ENCODE results near the gene AVL9.
"Not testable (repeated sequence)": the region's sequence is repeated elsewhere in the genome, so short reads cannot be mapped to it uniquely, and the experiment has no call there.

AVL9 gene

DNA sequence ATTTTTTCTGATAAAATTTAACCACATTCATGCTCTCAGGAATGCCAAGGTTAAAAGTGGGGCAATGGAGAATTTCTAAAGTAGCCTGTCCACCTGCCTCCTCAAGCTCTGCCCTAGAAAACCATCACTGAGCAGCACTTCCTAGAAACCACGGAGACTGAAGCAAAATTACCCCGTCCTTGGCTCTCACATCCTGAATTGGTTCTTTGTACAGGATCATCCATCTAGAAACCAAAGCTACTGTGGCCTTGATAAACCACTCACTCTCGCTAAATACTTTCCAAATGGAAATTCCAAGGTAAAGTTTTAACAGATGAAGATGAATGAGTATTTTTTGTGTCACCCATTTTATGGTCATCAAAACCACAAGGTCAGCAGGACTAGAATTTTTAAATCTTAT, 96.6 kb downstream of the AVL9 start:
- DNase-seq: no peak

DNA sequence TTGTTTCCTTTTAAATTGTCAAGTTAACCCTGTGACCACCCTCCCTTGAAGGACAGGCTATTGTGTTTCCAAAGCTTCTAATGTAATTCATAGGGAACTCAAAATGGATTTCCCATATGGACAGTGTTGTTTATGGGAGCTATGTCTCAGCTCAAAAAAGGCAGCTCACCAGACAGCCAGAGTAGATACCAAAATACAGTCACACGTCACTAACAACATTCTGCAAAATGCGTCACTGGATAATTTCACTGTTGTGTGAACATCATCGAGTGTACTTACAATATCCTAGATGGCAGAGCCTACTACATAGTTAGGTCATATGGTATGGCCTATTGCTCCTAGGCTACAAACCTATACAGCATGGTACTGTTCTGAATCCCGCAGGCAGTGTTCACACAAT, 97.4 kb downstream of the AVL9 start:
- DNase-seq: no peak

DNA sequence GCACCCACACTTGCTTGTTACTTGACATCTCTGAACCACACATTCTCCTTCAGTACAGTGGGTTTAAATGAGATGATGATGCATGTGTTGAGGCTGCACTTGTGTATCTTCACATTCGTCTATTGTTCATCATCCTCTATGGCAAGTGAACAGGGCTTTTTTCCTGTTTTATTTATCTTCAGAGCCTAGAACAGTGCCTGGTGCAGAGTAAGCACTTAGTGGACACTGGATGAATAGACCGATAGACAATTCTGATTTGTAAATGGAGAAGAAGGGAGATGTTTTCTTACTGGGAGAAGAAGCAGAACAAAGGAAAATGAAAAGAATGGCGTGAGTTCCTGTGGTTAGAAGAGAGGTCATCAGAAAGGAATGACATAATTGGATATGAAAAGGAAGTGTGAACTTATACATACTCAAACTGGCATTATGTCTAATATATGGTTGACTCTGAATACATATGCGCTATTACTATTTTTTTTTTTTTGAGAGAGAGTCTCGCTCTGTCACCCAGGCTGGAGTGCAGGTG, 99.7 kb downstream of the AVL9 start:
- no peak for DNase-seq

DNA sequence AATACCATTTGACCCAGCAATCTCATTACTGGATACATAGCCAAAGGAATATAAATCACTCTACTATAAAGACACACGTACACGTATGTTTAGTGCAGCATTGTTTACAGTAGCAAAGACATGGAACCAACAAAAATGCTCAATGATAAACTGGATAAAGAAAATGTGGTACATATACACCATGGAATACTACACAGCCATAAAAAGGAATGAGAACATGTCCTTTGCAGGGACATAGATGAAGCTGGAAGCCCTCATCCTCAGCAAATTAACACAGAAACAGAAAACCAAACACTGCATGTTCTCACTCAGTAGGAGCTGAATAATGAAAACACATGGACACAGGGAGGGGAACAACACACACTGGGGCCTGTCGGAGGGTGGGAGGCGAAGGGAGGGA, 105.9 kb downstream of the AVL9 start:
- DNase-seq: not testable (repeated sequence)

DNA sequence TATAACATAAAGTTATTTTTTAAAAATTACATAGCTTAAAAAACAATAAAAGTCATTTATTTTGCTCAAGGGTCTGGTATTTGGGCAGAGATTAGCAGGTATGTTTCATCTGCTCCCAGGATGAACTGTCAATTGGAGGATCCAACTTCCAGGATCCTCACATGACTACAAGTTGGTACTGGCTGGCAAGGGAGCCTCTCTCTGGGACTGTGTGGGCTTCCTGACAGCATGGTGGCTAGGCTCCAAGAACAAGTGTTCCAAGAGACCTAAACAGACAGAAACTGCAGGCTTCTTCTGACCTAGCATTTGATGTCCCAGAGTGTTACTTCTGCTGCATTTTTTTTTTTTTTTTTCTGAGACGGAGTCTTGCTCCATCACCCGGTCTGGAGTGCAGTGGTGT, 107.2 kb downstream of the AVL9 start:
- DNase-seq: no peak

DNA sequence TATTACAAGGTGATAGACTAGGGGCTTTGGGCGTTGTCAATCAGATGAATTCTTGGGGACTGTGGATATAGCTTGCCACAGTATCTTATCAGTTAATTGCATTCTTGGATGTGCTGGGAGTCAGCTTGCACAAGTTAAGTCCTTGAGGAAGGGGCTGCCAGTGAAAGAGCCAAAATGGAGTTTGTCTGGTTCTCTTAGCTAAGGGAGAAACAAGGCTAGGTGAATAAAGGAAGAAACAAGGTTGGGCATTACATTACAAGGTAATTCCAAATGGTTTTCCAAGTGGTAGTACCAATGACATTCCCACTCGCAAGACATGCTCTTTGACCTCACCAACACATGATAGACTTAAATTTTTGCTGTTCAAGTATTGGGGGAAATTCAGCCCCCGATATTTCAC, 108.2 kb downstream of the AVL9 start:
- DNase-seq: not testable (repeated sequence)

DNA sequence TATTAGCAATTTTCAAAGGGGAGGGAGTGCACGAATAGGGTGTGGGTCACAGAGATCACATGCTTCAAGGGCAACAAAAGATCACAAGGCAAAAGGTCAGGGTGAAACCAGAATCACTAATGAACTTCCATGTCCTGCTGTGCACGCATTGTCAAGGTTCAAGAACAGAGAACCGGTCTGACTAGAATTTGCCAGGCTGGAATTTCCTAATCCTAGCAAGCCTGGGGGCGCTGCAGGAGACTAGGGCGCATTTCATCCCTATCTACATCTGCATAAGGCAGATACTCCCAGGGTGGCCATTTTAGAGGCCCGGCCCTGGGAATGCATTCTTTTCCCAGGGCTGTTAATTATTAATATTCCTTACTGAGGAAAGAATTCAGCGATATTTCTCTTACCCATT, 108.8 kb downstream of the AVL9 start:
- not testable (repeated sequence) for DNase-seq

DNA sequence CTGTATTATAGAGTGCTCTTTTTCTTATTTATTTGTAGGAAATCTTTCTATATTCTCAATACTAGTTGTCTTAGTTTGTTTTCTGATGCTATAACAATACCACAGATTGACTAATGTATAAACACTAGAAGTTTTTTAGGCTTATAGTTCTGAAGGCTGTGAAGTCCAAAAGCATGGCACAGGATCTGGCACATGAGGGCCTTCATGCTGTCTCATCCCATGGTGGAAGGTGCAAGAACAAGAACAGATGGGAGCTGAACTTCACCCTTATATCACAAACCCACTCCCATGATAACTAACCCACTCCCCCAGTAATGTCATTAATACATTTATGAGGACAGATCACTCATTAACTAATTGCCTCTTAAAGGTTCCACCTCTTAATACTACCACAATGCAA, 109.7 kb downstream of the AVL9 start:
- no peak for DNase-seq

DNA sequence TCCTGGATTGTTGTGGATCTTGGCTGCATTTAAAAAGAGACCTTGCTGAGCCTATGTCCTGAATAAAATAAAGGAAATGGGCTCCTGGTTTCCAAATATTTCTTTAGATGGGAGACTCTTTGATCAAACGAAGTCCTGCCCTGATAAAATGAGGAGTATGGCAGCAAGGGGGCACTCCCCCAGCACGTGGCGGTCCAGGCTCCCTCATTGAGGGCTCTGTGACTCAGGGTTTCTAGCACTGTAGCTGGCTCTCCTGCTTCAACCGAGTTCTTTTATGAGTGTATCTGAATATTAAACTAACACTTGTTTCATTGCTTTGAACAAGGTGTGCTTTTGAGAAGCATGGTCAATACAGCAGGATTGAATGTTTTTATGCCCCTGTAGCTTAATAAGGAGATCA, 114.2 kb downstream of the AVL9 start:
- no peak for DNase-seq

DNA sequence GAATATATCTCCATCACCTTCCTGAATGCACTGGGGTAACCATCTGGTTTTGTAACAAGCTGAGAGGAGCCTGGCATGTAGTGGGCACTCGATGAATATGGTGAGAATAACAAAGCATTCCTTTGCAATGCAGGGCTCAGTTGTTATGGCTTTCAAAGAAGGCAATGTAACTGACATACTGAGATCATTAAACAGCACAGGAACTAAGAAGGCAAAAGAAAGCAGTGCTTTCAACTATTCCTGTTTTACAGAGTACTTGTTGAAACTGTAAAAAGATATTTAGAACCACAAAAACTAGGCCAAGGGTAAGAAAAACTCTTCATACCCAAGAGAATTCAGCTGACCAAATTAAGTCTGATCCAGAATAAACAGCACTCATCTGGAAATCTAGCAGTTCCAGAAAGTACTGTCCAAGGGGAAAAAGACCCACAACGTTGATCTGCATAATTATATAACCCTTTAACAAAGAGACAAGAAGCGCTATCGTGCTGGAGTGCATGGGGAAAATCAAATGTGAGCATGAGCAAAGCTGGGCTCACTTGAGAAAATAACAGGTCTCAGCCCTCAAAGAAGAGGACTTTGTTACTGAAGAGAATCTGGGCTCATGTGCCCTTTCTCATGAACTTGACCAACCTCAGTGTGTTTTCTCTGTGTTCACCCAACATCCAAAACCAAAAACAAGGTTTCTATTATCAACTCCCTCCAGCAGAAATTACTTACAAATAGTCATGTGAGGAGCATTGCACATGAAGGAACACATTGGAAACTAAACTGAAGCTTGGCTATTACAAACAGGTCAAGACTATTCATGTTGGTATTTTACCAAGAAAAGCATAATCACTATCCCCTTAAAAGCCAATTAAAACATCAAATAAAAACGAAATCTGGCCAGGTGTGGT, 116.2 kb downstream of the AVL9 start:
- DNase-seq: no peak

DNA sequence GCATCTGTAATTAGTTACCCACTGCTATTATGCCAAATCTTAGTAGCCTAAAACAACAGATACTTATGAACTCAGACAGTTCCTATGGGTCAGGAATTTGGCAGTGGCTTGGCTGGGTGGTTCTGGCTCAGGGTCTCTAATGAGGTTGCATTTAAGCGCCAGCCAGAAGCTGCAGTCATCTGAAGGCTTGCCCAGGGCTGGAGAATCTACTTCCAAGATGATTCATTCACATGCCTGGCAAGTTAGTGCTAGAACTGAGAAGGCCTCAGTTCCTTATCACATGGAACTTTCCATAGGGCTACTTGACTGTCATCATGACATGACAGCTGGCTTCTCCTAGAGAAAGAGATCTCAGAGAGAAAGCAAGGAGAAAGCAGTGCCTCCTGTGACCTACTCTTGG, 121.3 kb downstream of the AVL9 start:
- DNase-seq: no peak

DNA sequence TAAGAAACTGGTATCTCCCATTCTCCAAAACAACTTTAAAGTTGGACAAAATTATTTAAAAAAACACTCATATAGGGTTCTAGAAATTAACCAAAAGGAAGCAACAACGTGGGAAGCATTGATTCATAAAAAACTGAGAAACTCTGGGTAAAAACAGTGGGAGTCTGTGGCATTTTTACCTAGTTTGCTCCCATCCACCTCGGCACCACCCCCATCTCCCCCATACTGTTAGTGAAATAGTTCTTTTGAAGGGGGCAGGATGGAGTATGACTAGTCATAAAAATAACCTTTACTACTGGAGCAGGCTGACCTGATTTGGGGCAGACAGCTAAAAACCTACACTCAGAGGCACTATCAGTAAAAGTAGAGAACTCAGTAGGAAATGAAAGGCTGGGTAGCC, 123.2 kb downstream of the AVL9 start:
- peak; percentile 14 for DNase-seq

DNA sequence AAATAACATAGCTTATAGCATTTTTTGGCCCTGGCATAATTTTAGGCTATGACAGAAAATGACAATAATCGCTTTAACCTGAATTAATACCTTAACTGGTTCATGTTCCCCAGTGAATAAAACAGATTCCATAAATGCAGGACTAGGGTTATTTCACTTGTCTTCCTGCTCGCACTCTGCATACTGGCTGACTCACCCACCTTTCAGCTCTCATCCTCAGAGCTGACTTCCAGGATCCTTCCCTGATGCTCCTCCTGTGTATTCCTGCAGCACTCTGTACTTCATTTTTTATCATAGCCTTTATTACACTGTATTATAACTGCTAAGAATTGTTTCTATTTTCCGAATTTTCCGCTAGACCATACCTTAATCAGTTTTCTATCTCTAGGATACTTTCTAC, 123.7 kb downstream of the AVL9 start:
- no peak for DNase-seq

DNA sequence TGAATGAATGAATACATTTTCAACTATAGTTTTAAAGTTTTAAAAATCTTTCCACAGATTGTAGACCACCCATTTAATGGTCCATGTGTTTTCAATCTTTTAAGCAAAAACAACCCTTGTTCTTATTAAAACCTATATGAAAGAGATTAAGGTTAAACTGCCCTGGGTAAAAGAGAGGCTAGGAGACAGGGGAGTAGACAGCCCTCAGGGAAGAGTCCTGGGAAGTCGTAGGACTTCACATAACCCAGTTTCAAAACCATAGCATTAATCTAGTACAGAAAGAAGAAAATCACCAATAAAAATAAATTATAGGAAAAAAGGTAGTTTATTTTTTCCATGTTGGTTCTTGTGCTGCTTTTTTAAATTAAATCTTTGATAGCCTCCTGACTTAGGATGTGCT, 124.1 kb downstream of the AVL9 start:
- DNase-seq: not testable (repeated sequence)

DNA sequence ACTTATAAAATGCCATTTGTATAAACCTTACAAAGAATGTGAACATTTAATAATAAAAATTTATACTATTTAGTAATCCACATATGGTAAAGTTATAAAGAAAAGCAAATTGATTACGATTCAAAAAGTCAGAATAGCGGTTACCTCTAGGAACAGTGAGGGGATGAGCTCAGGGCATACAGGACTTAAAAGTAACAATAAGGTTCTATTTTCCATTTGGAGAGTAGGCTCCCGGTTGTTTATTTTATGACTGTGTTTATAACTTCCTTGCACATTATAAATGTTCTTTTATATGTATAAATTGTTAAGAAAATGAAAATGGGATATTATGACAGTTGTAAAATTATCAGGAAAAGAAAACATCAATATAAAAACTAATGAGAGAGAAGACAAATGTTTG, 135.7 kb downstream of the AVL9 start:
- no peak for DNase-seq

DNA sequence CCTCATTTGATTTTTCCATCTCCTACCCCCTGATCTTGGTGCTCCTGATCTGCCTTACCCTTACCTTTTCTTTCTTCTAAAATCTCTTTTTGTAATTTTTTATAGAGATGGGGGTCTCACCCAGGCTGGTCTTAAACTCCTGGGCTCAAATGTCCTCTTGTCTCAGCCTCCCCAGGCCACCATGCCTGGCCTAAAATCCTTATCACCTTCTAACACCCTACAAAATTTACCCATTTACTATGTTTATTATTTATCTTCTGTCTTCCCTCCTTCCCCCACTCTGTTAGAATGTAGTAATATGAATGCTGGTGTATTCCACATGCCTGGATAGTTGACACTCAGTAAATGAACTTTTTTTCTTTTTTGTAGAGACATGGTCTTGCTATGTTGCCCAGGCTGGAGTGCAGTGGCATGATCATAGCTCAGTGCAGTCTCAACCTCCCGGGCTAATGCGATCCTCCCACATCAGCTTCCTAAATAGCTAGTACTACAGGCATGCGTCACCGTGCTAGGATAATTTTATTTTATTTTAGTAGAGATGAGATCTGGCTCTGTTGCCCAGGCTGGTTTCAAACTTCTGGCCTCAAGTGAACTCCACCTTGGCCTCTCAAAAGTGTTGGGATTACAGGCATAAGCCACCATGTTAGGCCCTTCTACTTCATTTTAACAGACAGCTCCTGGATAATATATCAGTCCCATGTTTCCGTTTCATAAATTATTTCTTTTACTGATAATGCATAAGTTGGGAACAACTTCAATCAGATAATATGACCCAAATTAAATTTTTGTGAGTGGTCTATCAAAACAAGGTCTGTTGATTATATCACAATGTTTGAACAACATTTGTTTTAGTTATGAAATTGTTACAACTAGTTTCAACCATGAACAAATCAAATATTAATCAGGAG, 136.6 kb downstream of the AVL9 start:
- DNase-seq: not testable (repeated sequence)

DNA sequence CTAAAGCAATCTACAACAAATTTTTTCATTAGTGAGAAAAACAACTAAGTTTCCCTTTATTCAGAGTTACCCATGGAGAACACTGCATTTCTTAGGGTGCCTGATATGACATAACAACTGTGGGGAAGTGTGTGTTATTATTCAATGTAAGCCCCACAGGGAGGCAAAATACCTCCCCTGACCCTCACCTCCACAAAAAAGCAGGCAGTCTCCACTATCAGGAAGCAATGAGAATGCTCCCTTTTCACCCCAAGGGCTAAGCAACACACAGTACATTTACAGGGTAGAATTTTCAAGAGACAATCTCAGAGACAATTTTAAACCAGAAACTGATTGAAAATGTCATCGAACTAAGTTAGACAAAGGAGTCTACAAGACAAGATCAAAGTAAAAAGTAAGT, 138.2 kb downstream of the AVL9 start:
- not testable (repeated sequence) for DNase-seq

DNA sequence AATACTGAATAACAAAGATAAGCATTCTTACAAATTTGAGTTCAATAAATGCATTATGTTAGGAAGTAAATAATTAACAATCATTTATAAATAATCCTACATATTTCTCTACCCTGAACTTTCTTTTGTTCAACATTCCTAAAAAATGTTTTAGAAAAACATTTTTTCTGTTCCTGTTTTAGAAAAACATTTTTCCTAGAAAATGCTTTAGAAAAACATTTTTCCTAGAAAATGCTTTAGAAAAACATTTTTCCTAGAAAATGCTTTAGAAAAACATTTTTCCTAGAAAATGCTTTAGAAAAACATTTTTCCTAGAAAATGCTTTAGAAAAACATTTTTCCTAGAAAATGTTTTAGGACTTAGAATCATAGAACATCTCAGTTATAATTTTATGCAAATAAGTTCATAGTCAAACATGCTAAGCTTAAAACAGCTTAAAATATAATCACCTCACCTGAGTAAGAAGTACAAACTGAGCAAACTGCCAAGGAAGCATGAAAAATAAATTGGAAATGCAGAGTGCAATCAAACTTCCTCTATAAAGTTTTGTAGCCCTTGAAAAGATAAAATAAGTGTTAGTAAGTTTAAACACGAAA, 139.6 kb downstream of the AVL9 start:
- DNase-seq: not testable (repeated sequence)

DNA sequence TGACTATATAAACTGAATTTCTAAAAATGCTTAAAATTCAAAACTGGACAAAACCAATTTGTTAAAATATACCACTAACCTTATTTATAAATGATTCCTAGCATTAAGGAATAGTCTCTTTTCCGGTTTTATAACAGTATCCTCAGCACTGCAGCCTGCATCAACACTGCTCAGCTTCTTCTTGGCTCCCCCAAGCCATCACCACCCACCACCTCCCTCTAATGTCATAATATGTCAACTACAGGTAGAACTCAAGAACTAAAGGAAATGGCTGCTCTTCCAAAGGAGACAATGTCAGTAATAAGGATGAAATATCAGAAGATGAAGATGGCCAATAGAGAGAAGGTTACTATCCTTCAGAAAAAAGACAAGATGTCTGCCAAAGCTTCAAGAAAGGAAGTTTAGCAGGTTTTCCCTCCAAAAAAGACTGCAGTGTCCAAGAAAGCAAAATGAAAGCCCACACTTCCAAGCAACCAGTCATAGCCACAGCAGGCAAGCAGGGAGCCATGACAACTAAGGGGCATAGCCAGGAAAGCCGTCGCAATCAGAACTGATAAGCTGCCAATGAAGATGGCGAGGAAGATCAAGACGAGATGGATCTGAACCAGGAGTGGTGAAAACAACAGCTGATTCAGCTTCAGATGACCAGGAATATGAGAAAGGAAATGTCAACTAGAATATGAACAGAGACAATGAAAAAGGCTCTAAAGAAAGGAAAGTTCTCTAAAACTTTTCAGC, 141.6 kb downstream of the AVL9 start:
- not testable (repeated sequence) for DNase-seq

DNA sequence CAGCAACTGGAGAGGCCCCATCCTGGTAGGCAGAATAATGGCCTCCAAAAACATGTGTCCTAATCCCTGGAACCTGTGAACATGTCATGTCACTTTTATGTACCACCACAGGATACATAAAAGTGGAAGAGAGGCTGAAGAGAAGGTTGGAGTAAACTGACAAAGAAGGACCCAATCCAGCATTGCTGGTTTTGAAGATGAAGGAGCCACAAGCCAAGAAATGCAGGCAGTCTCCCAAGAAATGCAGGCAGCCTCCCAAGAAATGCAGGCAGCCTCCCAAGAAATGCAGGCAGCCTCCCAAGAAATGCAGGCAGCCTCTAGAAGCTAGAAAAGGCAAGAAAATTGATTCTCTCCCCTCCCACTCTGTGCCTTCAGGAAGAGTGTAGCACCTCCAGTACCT, 142.3 kb downstream of the AVL9 start:
- DNase-seq: not testable (repeated sequence)
